NCI-H2171 (cell line): ENCODE results near the gene NAT8L.

ENCODE experiments used
- DNase-seq: peaks from one replicate; lab custom pipeline; 2025; lab: John Stamatoyannopoulos, UW

NAT8L gene

GRCh38 chr4:2075987-2076907 lies 17.1 kb downstream of the NAT8L start:
- DNase-seq, result no peak

DNA sequence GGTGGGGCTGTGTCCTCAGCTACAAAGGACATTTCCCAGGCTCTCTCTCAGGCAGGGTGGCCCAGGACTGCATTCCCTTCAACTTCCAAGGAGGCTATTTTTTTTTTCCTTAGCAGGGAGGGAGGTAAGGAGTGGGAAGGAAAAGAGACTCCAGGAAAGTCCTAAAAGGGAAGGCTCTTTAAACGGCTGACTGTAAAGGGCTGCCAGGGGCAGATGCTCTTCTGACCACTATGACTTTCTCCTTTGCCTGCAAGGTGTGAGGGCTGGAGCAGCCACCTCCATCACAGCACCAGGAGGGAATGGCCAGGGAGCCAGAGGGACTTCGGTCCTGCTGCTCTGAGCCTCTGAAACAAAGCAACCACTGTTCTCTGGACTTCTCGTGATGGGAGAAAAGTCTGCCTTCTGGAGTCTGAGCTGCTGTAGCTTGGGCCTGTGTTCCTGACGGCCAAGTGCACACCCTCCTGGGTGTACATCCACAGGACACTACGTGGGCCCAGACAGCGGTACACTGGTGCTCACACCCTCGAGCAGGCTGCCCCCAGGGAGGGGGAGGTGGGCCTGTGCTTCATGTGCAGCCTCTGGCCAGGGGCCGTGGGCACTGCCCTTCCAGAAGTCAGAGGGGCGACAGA lies 17.9 kb downstream of the NAT8L start:
- no peak for DNase-seq

GRCh38 chr4:2077537-2078460 lies 18.7 kb downstream of the NAT8L start:
- DNase-seq, result no peak

GRCh38 chr4:2078584-2078983 lies 19.5 kb downstream of the NAT8L start:
- DNase-seq, result no peak

DNA sequence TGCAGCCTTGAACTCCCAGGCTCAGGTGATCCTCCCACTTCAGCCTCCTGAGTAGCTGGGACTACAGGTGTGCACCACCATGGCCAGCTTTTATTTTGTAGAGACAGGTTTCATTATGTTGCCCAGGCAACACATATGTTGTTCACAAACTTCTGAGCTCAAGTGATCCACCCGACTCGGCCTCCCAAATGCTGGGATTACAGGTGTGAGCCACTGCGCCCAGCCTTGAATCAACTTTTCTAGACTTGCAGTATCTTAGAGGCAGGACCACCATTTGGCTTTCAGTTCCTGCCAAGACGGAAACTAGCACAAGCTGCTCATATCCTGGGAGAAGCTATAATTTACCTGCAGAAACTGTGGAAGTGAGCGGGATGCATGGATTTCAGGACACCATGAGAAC lies 19.9 kb downstream of the NAT8L start:
- DNase-seq, result no peak

GRCh38 chr4:2079926-2080325 lies 20.8 kb downstream of the NAT8L start:
- no peak for DNase-seq

- no peak for DNase-seq
Observed at GRCh38 chr4:2080429-2081300, 21.5 kb downstream of the NAT8L start.

- DNase-seq, result no peak
Observed at GRCh38 chr4:2081540-2081939, 22.4 kb downstream of the NAT8L start.

DNA sequence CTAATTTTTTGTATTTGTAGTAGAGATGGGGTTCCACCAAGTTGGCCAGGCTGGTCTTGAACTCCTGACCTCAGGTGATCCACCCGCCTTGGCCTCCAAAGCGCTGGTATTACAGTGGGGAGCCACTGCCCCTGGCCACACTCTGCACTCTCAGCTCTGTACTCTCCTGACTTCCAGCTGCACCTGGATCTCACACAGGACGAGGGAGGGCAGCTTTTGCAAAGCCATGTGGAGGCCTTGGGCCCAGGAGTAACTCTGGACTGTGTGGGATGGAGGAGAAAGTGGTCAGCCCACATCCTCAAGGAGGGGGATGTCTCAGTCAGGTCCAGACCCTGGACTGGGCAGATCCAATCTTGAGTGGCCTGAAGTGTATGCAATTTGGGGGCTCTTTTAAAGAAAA lies 23.0 kb downstream of the NAT8L start:
- no peak for DNase-seq

DNA sequence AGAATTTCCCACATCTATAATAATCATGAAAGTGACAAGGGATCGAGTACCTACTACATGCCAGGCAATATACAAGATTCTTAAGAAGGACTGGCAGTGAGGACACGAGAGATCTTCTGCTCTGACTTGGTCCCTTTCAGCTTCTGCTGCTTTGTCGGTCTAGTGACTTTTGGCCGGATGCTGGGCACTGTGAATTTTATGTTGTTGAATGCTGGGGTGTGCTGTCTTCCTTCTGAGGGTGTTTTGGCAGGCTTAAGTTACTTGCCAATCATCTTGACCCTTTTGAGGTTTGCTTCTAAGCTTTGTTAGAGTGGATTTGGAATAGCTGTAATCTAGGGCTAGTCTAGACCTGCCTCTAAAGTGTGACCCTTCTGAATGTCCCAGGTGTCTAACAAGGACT lies 23.5 kb downstream of the NAT8L start:
- DNase-seq, result no peak

DNA sequence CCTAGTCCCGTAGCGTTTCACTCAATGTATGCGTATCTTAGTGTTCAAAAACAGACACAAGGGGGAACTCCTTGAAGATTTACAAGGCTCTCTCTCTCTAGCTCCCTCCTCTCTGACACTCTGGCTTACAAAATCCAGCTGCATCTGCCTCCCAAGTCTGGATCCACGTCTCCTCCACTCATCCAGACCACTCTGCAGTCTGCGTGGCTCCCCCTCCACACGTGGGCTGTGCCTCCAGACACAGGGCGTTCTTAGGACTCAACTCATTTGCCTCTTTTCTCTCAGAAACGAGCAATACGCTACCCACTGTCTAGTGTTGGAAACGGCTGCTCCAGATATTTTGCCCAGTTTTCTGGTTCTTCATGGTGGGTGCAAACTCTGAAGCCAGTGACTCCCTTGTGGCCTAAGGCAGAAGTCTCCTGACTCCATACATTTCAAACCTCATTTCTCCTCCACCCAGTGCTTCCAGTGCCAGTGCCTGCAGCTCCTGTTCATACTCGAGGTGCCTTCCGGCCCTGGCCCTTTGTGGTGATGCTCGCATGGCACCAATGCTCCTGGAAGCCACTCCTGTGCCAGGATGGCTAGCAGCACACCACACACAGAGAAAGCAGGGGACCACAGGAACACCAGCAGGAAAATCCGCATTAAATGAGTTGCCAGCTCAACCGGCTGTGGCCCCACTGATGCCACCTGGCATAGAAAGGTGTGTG lies 24.1 kb downstream of the NAT8L start:
- DNase-seq, result no peak

- DNase-seq, result no peak
Observed at GRCh38 chr4:2083826-2084160, 24.7 kb downstream of the NAT8L start.

GRCh38 chr4:2084316-2084715 lies 25.2 kb downstream of the NAT8L start:
- DNase-seq, result no peak

DNA sequence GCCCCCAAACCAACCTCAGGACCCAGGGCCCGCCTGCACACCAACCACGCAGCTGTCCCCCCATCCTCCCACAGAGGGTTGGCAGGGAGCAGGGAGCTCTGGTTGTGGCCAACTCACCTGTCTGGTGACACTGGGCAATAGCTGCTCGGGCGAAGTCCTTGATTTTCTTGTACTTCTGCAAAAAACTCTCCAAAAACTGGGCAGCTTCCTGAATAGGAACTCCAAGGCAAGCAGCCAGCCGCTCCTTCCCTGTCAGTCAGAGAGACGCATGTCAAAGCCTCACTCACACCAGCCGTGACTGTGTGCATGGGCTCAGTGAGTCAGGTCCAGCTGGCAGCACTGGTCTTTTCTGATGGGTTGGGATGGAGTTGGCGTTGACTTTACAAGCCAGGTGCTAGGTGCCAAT lies 26.4 kb downstream of the NAT8L start:
- no peak for DNase-seq

DNA sequence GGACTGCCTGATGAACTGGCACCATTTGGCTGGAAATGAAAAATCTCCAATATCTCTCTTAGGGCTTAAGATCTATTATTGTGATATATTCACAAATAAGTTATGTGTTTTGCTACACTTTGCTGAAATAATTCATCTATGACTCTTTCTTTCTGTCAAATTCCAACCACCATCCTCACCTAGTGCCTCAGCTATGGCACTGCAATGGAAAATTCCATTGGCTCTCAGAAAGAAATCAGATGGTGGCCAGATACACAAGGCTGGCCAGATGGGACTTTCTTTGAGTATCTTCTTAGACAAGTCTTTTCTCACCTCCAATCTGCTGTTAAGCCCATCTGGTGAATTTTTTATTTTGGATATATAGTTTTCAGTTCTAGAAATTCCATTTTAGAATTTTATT lies 28.0 kb downstream of the NAT8L start:
- DNase-seq, result no peak

DNA sequence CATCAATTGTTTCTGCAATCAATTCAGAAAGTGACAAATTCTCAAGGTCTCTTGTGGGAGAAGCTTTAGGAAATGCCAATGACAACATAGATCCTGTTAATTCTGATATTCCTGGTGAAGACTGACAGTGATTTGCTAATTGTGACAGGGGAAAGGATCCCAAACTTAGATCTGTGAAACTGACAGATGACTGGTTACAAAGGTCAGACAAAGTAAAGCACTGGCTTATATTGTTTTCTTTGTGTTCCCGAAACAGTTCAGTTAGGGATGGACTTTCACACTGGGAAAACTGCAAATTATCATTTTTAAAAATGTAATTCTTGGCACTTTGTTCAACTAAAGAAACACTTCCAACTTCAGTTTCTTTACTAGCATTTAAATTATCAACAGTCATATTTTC lies 30.1 kb downstream of the NAT8L start:
- DNase-seq, result no peak

DNA sequence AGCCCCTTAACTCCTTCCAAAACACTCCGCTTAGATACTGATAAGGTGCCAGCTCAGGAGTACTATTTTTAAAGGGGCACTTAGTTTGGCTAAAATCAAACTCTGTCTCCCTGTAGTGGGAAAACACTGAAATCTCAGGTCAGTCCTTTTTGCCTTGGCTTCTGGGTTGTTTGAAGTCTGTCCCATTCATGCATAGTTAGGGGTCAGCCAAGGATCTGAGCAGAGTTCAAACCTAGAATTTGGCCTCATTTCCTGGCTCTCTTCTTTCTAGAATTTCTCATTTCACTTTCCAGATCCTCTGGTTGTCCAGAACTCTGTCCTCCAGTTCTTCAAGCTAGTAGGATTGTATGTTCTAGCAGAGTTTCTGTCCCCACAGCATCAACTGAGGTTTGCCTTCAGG lies 31.5 kb downstream of the NAT8L start:
- no peak for DNase-seq

GRCh38 chr4:2091990-2092668 lies 33.0 kb downstream of the NAT8L start:
- DNase-seq, result no peak

- DNase-seq, result no peak
Observed at GRCh38 chr4:2092669-2093053, 33.5 kb downstream of the NAT8L start.

DNA sequence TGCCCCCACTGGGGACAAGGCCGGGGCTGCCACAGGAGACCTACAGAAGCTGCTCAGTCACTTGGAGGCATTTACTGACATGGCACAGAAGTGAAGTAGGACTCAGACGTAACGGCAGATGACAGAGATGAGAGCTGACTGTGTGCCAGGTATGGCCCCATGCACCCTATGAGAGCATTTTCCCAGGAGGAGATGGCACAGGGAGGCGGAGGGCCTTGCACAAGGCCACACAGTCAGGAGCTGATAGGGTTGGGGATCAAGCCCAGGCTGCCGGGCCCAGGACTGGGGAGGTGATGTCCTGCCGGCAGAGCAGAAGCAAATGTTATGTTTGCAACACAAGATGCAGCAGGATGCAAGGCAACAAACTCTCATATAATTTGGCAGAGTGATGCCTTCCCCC lies 34.1 kb downstream of the NAT8L start:
- DNase-seq, result no peak
